Measurements from ENCODE around the gene ASCC1. TPM values are rescaled to one million over a fixed set of nuclear protein-coding genes. Genes with fewer than 3 reads are reported as not detected.
"Not testable (repeated sequence)": the region's sequence is repeated elsewhere in the genome, so short reads cannot be mapped to it uniquely, and the experiment has no call there.

Gene ASCC1, protein sequence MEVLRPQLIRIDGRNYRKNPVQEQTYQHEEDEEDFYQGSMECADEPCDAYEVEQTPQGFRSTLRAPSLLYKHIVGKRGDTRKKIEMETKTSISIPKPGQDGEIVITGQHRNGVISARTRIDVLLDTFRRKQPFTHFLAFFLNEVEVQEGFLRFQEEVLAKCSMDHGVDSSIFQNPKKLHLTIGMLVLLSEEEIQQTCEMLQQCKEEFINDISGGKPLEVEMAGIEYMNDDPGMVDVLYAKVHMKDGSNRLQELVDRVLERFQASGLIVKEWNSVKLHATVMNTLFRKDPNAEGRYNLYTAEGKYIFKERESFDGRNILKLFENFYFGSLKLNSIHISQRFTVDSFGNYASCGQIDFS
- total RNA-seq: 23.0 TPM

DNA sequence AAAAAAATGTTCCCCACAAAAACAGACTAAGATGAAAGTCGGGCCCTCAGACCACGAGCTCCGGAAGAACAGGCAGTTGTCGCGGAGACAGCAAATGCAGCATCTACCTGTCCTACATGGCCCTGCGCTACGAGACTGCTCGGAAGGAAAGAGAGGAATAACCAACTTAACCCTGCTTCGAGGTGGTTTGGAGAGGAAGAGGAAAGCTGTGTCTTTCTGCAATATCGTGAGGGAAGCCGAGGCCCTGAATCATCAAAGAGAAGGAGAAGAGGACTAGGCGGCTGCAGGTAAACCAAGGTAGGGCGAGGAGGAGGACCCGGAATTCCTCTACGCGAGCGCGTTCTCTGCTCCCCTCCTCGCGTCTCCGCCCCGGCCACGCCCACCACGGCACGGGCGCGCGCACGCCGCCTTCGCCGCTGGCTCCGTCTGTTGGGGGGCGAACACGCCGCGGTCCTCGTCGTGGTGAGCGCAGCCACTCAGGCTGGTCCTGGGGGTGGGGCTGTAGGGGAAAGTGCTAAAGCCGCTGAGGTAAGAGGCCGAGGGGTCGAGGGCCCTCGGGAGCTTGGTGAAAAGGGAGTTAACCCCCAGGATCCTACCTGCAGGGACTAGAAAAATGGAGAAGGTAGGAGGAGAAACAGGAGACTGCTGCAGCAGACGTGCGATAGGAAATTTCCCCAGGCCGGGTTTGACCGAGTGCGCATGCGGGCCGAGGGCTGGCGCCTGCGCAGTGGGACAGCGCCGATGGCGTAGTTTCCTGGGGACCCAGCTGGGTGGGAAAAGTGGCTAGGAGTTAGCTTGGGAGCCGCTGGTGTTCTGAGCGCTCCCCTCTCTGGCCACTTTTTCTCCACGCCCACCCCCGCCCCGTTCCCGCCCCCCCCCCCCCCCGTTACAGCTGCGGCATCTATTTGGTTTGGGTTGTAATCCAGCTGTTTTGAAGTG lies at the start of gene ASCC1, which contains the start of gene ANAPC16:
TSS of gene ASCC1 (minus strand) at position 666 of the 939 bp plus-strand sequence. CDS start 2,978 bp downstream, outside the sequence.
TSS of gene ANAPC16 (plus strand) at position 402 of the 939 bp plus-strand sequence. CDS start 7,903 bp downstream, outside the sequence.
- DNase-seq: peak; percentile 93

- DNase-seq: no peak
These were observed 49.4 kb upstream of the ASCC1 start for GRCh38 chr10:72265508-72265907.

DNA sequence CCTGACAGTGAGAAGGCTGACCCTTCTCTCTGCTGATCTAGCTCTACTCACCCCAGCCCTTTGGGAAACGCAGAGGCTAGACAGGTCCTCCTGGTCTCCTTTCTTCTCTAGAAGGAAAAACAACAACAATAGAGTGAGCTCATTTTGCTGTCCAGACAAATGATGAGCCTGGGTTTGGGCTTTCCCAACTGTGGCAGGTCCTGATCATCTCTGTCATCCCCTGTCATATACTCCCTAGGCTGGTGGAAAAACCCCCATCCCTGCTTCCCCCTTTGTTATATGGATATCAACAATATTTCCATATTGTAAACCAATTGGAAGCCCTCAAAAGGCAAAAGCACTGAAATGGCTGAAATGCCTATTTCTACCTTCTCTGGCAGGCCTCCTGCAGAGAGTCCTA lies 48.5 kb upstream of the ASCC1 start:
- DNase-seq: no peak

DNA sequence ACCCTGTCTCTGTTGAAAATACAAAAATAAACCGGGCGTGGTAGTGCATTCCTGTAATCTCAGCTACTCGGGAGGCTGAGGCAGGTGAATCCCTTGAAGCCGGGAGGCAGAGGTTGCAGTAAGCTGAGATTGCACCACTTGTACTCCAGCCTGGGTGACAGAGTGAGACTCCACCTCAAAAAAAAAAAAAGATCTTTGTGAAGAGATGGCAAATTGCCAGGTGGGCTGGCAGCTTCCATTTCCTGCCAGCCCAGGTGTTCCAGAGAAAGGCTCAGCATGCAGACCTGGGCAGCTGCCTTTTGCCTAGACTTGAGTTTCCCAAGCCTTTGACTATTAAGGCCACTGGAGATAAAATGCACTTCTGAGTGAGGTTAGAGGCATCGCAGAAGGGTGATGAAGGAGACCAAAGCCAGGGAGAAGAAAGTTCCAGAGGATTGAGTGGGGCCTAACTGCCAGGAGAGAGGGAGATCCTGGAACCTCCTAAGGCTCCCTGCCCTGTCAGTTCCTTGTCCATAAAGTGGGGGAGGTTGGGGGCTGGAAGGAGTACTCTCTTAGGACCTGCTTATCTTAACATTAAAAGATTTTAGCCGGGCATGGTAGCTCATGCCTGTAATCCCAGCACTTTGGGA lies 47.7 kb upstream of the ASCC1 start:
- DNase-seq: no peak

DNA sequence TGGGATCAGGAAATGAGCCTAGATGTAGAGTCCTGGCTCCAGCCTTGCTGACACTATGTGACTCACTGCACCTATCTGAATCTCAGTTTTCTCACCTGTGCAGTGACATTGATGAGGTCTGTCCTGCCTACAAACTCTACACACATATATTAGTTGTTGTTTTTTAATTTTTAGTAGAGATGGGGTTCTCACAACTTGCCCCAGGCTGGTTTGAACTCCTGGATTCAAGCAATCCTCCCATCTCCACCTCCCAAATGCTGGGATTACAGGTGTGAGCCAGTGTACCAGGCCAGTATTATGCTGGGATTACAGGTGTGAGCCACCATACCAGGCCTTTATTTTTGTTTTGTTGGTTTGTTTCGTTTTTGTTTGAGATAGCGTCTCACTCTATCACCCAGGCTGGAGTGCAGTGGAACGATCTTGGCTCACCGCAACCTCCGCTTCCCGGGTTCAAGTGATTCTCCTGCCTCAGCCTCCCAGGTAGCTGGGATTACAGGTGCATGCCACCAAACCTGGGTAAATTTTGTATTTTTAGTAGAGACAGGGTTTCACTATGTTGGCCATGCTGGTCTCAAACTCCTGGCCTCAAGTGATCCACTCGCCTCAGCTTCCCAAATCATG lies 45.8 kb upstream of the ASCC1 start:
- DNase-seq: no peak

- no peak for DNase-seq
These were observed 45.1 kb upstream of the ASCC1 start for GRCh38 chr10:72260976-72261783.

- peak; percentile 97 for DNase-seq
These were observed 44.3 kb upstream of the ASCC1 start for GRCh38 chr10:72260239-72260975.

DNA sequence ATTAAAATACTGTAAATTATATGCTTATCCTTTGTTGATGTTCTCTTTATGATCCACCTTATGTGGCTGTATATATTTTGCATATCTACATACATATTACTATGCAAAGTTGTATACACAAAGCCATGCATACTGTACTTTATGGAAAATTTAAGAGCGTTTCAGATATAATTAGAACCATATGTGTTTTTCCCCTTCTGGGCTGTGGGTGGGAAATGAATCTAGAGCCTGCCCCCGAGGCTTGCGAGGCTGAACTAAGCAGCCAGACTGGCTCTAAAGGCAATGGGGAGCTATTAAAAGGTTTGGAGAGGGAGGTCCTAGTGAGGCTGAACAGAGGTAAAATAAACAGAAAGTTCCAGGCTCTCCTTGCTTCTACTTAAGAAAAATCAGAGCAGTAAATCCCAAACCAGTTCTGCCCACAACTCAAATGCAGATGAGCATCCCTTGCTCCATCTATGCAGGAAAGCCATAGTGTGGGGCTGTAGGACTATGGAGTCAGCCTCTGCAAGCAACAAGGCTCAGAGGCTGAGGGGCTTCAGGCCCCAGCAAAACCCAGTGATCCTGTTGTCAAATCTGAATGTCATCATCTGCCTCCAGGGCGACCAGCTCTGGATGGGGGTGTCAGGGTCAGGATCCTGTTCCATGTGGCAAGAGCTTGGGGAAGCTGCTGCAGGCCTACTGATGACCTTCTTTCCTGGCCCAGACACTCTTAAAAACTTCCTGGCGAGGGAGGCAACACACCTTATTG lies 43.6 kb upstream of the ASCC1 start:
- DNase-seq: peak; percentile 92

- DNase-seq: no peak
These were observed 42.5 kb upstream of the ASCC1 start for GRCh38 chr10:72258617-72259016.

- DNase-seq: no peak
These were observed 41.2 kb upstream of the ASCC1 start for GRCh38 chr10:72257051-72257892.

- DNase-seq: no peak
These were observed 40.1 kb upstream of the ASCC1 start for GRCh38 chr10:72255977-72256729.

- DNase-seq: peak; percentile 83
These were observed 38.9 kb upstream of the ASCC1 start for GRCh38 chr10:72254813-72255568.

GRCh38 chr10:72253578-72253977 lies 37.5 kb upstream of the ASCC1 start:
- no peak for DNase-seq

DNA sequence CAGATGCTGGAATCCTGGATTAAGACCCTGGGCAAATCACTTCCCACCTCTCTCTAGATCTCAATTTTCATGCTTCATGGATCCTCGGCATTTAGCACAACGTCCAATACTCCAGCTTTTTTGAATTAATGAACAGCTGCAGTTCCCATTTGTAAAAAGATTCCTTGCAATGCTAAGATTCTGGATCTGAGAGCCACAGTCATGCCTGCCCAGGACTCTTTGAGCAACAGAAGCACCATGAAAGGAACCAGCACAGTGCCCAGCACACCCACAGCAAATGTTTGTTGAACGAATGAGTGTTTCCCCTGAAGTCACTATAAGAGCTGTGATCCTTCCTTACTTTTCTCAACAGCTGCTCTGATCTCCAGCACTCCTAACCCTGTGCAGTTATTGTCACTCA lies 36.9 kb upstream of the ASCC1 start:
- peak; percentile 86 for DNase-seq

- no peak for DNase-seq
These were observed 35.6 kb upstream of the ASCC1 start for GRCh38 chr10:72251635-72252034.

DNA sequence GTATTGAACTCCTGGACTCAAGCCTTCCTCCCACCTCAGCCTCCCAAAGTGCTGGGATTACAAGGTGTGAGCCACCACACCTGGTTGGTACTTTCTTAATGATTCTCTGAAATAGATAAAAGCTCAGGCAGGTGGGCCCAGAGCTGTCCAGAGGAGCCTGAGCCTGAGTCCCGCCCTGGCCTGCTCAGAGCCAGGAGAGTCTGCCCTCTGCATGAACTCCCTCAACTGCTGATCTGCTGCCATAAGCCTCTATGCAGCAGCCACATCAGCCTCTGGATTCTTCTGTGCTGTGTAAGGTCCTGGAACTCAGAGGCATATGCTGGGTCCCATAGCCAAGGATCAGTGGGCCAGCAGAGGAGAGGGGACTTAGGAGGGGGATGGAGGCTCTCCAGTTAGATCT lies 34.6 kb upstream of the ASCC1 start:
- DNase-seq: peak; percentile 85

- DNase-seq: not testable (repeated sequence)
These were observed 33.2 kb upstream of the ASCC1 start for GRCh38 chr10:72249176-72249862.

Measured in skin of body (tissue), 2 donors.